ENCODE results near the gene CHEK1. TPM values are rescaled to one million over a fixed set of nuclear protein-coding genes. Genes with fewer than 3 reads are reported as not detected.

CHEK1 gene
- total RNA-seq, 1 experiment from 2014 or later: 111 TPM

- no peak for TF ChIP-seq ATF3 (CRISPR knock-in tag; conservative IDR thresholded peaks at IDR 0.05)
- TF ChIP-seq ZNF121 (CRISPR knock-in tag; IDR thresholded peaks at IDR 0.05): no peak
- TF ChIP-seq, protein P1, sequence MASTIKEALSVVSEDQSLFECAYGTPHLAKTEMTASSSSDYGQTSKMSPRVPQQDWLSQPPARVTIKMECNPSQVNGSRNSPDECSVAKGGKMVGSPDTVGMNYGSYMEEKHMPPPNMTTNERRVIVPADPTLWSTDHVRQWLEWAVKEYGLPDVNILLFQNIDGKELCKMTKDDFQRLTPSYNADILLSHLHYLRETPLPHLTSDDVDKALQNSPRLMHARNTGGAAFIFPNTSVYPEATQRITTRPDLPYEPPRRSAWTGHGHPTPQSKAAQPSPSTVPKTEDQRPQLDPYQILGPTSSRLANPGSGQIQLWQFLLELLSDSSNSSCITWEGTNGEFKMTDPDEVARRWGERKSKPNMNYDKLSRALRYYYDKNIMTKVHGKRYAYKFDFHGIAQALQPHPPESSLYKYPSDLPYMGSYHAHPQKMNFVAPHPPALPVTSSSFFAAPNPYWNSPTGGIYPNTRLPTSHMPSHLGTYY (CRISPR knock-in tag; IDR thresholded peaks at IDR 0.05): no peak
- TF ChIP-seq ZNF317 (CRISPR knock-in tag; IDR thresholded peaks at IDR 0.05; ENCODE audit: borderline replicate concordance, low read depth): no peak
- TF ChIP-seq, protein P2, sequence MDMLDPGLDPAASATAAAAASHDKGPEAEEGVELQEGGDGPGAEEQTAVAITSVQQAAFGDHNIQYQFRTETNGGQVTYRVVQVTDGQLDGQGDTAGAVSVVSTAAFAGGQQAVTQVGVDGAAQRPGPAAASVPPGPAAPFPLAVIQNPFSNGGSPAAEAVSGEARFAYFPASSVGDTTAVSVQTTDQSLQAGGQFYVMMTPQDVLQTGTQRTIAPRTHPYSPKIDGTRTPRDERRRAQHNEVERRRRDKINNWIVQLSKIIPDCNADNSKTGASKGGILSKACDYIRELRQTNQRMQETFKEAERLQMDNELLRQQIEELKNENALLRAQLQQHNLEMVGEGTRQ (CRISPR knock-in tag; IDR thresholded peaks at IDR 0.05): no peak
- TF ChIP-seq JUN (CRISPR knock-in tag; IDR thresholded peaks at IDR 0.05): no peak
- no peak for TF ChIP-seq FOXP1 (CRISPR knock-in tag; IDR thresholded peaks at IDR 0.05; ENCODE audit: borderline replicate concordance)
These were observed 13.4 kb downstream of the CHEK1 start (continued) for GRCh38 chr11:125638315-125638714.

- Mint-ChIP-seq H3K36me3 (peaks cover 71% of the 10 kb centered on the region), H3K4me1 (no peaks in the 10 kb centered on the region), H3K27ac (no peak overlapping the region), H3K9me3 (no peaks in the 10 kb centered on the region), H3K4me3 (no peak overlapping the region), H3K27me3 (ENCODE audit: low read depth) (no peaks in the 10 kb centered on the region)
- ChIA-PET POLR2A (no interaction called here), CTCF (no interaction called here)
- TF ChIP-seq PREB (CRISPR knock-in tag; IDR thresholded peaks at IDR 0.05; ENCODE audit: borderline replicate concordance): no peak
- DNase-seq (ENCODE audit: low spot score) (no peak), ATAC-seq (no peak)
These were observed 20.9 kb downstream of the CHEK1 start for GRCh38 chr11:125645871-125646270.

DNA sequence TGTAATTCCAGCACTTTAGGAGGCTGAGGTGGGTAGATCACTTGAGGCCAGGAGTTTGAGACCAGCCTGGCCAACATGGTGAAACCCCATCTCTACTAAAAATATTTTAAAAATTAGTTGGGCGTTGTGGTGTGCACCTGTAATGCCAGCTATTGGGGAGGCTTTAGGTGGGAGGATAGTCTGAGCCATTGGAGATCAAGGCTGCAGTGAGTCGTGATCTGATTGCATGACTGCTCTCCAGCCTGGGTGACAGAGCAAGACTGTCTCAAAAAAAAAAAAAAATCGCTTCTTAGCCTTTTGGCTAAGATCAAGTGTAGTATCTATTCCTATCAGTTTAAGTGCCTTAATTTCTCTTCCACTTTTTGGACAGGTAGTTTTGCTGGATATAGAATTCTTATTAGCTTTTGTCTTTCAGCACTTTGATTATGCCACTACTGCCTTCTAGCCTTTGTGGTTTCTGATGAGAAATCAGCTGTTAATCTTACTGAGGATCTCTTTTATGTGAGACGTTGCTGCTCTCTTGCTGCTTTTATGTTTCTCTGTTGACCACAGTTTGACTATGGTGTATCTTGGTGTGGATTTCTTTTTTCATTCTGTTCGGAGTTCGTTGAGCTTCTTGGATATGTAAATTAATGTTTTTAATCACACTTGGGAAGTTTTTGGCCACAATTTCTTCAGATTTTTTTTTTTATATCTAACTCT lies 24.7 kb downstream of the CHEK1 start:
- POLR2A ChIA-PET: no interaction called here

DNA sequence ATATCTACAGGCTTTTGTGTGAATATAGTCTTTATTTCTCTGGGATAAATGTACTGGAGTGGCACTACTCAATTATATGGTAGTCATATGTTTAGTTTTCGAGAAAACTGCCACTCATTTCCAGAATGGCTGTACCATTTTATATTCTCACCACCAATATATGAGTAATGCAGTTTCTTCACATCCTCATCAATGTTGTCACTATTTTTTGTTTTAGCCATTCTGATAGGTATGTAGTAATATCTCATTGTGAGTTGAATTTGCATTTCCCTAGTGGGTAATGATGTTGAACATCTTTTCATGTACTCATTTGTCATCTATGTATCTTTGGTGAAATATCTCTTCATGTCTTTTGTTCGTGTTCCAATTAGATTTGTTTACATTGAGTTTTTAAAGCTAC lies 37.7 kb downstream of the CHEK1 start:
- ChIA-PET CTCF (no interaction called here), POLR2A (no interaction called here)
- H3K27ac Mint-ChIP-seq: no peak overlapping the region
- no peak for DNase-seq (ENCODE audit: low spot score)
- H3K4me3 Mint-ChIP-seq: no peak overlapping the region
- H3K27me3 Mint-ChIP-seq (ENCODE audit: low read depth): no peaks in the 10 kb centered on the region
- peaks cover 32% of the 10 kb centered on the region for H3K9me3 Mint-ChIP-seq
- H3K4me1 Mint-ChIP-seq: no peaks in the 10 kb centered on the region
- ATAC-seq: no peak
- no peak for TF ChIP-seq FOXK1 (CRISPR knock-in tag; IDR thresholded peaks at IDR 0.05)
- no peak for TF ChIP-seq SMAD3 (CRISPR knock-in tag; IDR thresholded peaks at IDR 0.05; ENCODE audit: borderline replicate concordance)
- TF ChIP-seq, protein P3, sequence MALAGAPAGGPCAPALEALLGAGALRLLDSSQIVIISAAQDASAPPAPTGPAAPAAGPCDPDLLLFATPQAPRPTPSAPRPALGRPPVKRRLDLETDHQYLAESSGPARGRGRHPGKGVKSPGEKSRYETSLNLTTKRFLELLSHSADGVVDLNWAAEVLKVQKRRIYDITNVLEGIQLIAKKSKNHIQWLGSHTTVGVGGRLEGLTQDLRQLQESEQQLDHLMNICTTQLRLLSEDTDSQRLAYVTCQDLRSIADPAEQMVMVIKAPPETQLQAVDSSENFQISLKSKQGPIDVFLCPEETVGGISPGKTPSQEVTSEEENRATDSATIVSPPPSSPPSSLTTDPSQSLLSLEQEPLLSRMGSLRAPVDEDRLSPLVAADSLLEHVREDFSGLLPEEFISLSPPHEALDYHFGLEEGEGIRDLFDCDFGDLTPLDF (CRISPR knock-in tag; IDR thresholded peaks at IDR 0.05): no peak
- TF ChIP-seq ATF3 (CRISPR knock-in tag; conservative IDR thresholded peaks at IDR 0.05): no peak
- no peak for TF ChIP-seq RELA (CRISPR knock-in tag; IDR thresholded peaks at IDR 0.05; ENCODE audit: borderline replicate concordance)
- TF ChIP-seq ZNF232 (CRISPR knock-in tag; IDR thresholded peaks at IDR 0.05): no peak
- no peak for TF ChIP-seq PRDM15 (CRISPR knock-in tag; IDR thresholded peaks at IDR 0.05)
- no peak for TF ChIP-seq CREM (CRISPR knock-in tag; IDR thresholded peaks at IDR 0.05)
- H3K36me3 Mint-ChIP-seq: peaks cover 62% of the 10 kb centered on the region

More for the DNA sequence above, 24.7 kb downstream of the CHEK1 start:
- Mint-ChIP-seq H3K27ac (0 out of 2 replicates have a peak overlapping the region, but pooled peaks have one; percentile 54), H3K4me3 (no peak overlapping the region), H3K4me1 (no peaks in the 10 kb centered on the region), H3K36me3 (peaks cover 65% of the 10 kb centered on the region), H3K27me3 (ENCODE audit: low read depth) (no peaks in the 10 kb centered on the region), H3K9me3 (no peaks in the 10 kb centered on the region)
- TF ChIP-seq, protein P4, sequence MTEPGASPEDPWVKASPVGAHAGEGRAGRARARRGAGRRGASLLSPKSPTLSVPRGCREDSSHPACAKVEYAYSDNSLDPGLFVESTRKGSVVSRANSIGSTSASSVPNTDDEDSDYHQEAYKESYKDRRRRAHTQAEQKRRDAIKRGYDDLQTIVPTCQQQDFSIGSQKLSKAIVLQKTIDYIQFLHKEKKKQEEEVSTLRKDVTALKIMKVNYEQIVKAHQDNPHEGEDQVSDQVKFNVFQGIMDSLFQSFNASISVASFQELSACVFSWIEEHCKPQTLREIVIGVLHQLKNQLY (CRISPR knock-in tag; IDR thresholded peaks at IDR 0.05): no peak
- no peak for TF ChIP-seq JAZF1 (CRISPR knock-in tag; IDR thresholded peaks at IDR 0.05)
- no peak for TF ChIP-seq ZNF121 (CRISPR knock-in tag; IDR thresholded peaks at IDR 0.05)
- no peak for ATAC-seq
- DNase-seq (ENCODE audit: low spot score): no peak
- CTCF ChIA-PET: no interaction called here

Data from WTC11 (cell line).